Measurements from ENCODE around the gene LRTM2.

LRTM2 gene

DNA sequence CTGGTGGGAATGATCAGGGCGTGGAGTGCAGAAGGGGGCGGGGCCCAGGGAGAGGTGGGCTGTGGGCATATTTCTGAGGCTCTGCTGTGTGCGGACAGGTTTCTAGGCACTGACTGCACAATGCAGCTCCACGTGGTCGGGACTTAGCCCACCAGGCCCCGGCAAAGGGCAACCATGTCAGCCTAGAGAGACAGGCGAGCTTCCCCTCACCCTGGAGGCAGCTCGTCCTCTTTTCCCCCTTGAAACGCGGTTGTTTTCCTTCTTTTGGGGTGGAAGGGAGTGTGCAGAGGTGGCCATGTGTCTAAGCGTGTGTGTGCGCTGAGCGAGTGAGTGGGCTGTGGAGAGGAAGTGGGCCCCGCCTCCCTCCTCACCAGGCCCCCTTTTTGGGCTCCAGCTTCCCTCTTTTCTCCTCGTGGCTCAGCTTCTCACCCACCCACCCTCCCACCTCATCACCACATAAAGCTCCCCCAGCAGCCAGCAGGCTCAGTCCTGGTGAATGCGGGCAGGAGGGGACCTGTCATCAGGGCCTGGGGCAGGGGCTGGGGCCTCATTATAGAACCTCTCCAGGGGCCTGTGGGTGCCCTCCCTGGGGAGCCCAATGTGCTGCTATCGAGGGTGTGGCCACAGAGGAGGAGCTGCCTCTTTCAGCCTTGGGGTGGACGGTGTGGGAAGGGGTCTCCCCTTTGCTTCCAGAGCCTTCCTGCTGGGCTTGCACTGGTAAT lies 22.0 kb downstream of the LRTM2 start:
- no peak for DNase-seq (ENCODE audit: low spot score)

DNA sequence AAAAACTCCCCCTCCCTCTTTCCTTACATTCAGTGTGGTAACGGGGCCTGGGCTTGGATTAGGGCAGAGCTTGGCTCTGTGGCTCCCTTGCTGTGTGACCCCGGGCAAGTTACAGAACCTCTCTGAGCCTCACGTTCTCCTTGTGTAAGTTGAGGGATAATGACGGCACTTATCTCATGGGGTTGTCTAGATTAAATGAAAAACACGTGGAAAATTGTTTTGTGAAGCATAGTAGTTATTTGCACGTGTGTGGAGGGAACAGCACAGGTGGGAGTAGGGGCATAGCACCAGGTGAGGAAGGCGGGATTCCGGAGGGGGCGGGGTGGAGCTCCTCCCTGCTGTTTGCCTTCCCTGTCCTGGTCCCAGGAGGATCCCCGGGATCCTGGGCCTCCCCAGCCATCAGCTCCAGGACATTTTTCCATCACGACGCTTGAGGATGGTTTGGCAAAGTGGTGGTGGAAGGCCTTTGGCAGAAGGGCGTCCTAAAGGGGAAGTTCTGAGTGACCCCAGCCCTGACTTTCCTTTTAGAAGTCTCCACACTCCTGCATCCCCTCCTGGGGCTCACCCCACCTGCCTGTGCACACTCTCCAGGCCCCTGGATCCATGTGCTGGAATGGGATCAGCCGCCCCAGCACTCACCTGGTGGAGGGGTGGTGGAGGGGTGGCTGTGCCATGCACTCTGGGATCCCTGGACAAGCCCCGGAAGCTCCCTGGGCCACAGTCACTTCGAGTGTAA lies 22.7 kb downstream of the LRTM2 start:
- DNase-seq (ENCODE audit: low spot score) = no peak

DNA sequence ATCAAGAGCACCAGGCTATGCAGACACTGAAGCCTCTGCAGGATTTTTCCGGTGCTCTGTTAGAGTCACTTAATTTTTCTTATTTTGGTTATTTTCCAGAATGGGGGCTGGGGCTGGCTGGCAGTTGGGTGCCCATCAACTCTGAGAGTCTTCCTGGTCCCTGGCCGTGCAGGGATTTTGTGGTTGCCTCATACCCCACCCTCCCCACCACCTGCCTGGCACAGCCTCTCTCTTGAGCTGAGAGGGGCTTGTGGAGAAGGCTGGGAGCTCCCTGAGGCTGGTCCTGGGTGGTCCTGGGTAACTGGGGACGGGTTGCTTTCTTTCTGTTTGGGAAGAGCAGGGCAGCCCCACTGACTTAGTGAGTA lies 23.3 kb downstream of the LRTM2 start:
- no peak for DNase-seq (ENCODE audit: low spot score)

DNA sequence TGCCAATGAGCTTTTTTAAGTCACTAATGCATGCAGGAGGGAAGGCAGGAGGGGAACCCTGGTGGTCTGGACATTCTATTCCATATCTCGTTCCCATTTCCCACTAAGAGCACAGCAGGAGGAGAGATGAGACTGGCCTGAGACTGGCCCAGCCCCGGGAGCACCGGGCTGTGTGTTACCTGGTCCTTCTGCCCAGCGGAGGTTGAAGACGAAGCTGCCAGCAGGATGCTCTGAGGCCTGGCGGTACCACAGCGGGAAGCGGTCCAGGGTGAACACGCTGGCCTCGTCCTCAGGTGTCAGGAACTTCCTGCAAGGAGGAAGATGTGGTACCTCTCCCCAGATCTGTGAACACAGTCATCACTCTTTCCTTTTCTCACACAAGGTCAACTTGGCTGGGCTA lies 23.9 kb downstream of the LRTM2 start:
- no peak for DNase-seq (ENCODE audit: low spot score)

DNA sequence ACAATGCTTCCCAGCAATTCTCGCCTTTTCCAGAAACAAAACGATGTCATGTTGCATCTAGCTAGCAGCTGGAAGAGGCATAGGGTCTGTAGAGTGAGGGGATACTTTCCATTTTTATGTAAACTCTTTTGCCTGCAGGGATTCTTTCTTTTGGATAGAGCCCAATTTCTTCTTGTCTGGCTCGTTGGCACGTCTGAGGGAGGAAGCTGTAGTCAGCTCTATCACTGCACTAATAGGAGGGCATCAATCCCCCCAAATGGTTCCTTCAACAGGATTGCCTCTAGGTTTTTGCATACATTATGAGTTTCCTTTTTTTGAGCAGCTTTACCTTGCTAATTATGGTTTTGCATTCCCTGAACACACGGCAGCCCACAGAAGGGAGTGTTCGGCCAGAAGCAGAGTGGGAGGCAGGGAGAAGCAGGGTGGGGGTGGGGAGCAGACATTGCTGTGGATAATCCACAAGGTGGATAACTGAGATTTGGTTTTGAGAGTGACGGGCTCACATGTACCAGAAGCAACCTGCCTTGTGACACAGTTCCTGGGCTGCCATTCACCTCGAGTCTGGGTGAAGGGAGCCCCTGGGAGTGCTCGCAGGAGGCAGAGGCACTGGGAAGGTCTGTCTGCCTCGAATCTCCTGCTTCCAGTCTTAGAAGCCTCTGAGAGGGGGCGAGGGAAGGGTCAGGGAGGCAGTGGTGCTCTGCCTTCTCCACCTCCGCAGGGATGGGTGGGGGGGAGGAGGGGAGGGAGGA lies 24.5 kb downstream of the LRTM2 start:
- DNase-seq (ENCODE audit: low spot score) = no peak

DNA sequence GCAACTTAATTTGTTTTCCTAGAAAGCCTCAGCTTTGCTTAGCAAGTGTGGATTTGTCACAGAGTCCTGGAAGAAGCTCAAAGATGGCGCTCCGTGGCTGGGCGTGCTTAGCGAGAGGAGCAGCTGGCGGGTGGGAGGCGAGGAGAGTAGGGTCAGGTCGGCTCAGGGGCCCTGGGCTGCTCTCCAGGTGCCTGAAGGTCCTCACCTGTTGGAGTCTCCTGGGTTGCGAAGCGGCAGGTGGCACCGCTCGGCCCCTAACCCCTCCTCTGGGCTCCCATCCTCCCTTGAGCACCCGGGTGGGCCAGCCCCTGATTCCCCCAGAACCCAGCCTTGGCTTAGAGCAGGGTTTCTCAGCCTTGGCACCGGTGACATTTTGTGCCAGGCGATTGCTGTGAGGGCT lies 25.1 kb downstream of the LRTM2 start:
- DNase-seq (ENCODE audit: low spot score) = no peak

DNA sequence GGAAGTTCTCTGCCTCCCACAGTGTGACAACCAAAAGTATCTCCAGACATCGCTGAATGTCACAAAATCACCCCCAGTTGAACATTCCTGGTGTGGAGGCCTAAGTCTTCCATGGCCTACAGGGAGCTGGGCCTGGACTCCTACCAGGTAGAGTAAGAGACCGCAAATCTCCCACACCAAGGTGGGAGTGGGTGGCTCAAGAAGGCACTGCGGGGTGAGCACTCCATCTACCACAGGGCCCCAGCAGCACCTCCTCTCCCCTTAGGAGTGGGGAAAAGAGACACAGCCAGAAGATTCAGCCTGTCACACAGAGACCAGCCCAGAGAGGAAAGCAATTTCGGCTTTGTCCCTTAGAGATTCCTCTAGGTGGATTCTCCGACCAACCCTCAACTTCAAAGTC lies 25.5 kb downstream of the LRTM2 start:
- no peak for DNase-seq (ENCODE audit: low spot score)

DNA sequence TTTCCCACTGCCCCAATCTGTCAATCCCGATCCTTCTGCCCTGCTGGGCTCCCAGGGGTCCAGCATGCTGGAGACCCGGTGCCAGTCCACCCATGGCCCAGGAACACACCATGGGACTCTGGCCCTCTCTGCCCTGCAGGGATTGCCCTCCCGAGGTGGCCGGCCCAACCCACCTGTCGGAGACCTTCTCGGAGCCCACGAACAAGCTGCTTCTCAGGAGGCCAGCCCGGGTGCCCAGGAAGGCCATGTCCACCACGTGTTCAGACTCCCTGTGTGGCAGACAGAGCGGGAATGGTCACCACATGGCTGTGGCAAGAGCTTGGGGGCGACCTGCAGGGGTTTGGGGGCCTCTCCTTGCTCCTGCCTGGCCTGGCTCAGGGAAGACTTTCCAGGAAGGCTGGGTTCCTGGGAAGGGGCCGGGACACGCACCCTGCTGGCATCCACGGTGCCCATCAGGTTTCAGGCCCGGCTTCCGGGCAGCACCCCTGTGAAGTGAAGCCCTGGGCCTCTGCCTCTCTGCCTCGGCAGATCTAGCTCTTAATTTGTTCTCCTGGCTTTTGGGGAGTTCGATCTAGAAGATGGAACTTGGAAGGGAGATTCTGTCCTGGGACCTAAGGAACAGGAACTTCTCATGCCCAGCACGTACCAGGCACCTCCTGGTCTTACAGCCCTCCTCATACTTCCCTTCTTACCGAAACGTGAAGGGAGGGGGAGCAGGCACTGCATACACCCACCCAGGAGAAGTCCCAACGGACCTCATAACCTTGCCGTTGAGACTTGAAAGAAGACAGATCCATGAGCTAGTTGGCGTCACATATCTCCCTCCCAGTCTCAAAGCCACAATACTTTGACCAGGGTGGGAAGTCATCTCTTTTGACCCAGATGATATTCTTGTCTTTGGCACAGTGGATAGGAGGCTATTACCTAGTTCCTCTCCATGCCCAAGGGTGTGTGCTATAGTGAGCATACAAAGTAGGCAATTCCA lies 26.3 kb downstream of the LRTM2 start:
- no peak for DNase-seq (ENCODE audit: low spot score)

DNA sequence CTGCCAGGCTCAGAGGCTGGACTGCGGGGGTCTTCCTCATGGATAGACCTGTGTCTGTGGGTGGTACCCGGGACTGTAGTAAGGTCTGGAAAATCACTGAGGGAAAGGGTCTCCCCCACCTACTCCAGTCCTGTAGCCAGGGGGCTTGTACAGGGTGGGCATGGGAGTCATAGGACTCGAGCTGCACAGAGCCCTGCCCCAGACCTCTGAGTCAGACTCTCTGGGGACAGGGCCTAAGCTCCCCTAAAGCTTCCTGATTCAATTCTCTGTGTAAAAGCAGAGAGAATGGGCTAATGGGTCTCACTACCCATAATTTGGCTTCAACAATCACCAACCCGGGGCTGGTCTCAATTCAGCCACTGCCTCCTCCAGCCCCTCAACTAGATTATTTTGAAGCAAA lies 27.0 kb downstream of the LRTM2 start:
- no peak for DNase-seq (ENCODE audit: low spot score)

DNA sequence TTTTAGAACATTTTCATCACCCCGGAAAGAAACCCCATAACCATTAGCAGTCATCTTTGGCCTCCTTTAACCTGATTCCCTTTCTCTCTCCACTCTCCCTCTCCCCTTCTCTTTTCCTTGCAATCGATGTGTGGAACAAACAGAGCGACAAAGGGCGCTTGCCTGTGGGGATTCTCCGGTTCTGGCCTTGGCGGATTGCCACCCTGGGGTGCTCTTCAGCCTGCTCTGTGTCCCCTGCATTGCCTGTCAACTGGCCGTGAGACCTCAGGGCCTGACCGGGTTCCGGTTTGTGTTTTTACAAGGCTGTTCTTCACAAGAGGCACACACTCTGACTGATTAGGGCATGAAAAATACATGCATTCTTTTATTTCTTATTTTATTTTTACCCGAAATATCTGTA lies 27.8 kb downstream of the LRTM2 start:
- DNase-seq (ENCODE audit: low spot score) = no peak

DNA sequence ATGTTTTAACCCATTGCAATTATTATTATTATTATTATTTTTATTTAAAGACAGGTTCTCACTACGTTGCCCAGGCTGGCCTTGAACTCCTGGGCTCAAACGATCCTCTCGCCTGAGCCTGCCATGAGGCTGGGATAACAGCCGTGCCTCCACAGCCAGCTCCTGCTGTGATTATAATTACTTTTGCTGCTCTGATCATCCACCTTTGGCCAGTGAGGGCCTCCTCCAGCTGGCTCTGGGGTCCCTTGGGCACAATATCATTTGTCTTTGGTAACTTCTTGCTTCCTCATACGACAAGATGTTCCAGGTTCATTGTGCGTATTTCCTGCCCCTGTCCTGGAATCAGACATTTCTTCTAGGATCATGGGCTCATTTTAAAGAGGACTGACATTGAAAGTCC lies 28.4 kb downstream of the LRTM2 start:
- no peak for DNase-seq (ENCODE audit: low spot score)

DNA sequence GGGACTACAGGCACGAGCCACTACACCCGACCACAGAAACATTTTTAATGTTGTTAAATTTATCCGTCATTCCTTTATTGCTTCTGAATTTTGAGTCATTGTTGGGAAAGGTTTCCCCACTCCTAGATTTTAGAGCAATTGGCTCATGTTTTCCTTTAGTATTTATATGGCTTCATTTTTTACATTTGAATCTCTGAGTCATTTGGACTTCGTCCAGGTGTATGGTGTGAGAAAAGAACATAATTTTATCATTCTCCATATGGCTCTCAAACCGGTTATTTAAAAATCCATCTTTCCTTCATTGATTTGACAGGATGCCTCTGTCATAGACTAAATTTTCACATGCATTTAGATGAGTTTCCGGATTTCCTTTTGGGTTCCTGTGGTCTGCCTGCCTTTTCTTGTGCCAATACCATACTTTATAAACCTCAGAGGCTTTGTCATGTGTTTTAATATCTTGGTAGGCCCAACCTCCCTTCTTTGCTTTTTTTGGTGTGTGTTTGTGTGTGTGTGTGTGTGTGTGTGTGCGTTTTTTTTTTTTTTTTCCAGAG lies 30.9 kb downstream of the LRTM2 start:
- no peak for DNase-seq (ENCODE audit: low spot score)

DNA sequence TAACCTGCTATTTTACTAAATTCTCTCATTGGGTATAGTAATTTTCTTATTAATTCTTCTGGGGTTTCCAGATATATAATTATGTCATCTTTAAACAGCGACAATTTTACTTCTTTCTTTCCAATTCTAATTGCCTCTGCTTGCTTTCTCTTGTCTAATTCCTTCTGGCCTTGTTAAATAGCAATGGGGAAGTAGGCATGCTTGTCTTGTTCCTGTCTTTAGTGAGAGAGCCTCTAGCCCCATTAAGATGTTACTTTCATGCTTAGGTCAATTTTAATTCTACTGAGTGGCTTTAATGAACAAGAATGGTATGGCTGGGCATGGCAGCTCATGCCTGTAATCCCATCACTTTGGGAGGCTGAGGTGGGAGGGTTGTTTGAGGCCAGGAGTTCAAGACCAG lies 31.7 kb downstream of the LRTM2 start:
- DNase-seq (ENCODE audit: low spot score) = no peak

DNA sequence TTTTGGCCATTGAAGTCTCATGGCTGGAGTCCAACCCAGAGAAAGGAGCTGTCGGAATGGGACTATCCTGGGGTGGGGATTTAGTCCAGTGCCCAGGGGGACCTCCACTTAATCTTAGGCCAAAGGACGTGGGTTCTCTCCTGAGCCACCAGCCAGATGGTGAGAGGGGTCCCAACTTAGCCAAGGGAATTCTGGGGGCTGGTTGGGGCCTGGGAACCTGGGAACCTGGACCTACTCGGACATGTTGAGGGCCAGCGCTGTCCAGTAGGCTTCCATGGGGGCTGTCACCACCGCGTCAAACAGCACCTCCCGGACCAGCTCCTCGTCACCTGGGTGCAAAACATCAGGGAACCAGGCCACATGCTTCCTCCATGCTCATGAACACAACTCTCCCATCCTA lies 33.4 kb downstream of the LRTM2 start:
- DNase-seq (ENCODE audit: low spot score) = no peak

DNA sequence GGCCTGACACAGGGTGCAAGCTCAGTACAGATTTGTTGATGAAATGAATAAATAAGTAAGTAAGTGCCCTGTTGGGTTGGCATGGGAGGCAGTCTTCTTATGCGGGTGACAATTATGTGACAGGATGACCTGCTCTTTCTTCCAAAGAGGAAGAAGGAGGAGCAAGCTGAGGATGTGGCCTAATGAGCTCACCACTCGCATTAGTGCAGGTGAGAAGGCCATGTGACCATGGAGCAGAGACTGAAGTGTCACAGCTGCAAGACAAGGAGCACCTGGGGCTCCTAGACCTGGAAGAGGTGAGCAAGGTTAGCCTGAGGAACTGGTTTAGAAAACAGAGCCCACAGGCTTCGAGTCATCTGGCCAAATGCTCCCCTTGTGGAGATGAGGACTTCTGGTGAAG lies 34.9 kb downstream of the LRTM2 start:
- no peak for DNase-seq (ENCODE audit: low spot score)

DNA sequence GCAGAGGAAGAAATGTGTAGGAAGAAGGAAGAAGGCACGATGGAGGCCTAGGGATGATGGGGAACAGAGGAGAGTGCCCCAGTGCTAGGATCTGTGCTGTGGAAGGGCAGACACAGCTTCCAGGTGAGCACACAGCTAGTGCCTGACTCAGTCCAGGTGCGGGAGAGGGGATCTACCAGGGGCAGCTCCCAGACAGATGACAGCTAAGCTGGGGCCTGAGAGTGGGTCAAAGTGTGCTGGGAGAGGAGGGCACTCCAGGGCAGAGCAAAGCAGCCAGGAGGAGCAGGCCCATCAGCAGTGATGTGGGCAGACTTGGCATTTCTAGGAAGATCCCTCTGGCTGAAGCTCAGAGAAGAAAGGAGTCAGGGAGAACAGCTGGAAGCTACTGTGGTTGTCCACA lies 36.7 kb downstream of the LRTM2 start:
- DNase-seq (ENCODE audit: low spot score) = no peak

DNA sequence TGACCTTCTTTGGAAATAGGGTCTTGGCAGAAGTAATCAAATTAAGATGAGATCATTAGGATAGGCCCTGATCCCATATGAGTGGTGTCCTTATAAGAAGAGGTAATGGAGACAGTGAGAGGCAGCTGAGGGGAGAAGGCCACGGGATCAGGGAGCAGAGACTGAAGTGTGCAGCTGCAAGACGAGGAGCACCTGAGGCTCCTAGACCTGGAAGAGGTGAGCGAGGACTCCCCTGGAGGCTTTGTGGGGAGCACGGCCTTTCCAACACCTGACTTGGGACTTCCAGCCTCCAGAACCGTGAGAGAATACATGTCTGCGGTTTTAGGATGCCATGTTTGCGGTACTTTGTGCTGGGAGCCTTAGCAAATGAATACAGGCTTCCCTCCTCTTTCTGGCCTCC lies 37.5 kb downstream of the LRTM2 start:
- DNase-seq (ENCODE audit: low spot score) = no peak

DNA sequence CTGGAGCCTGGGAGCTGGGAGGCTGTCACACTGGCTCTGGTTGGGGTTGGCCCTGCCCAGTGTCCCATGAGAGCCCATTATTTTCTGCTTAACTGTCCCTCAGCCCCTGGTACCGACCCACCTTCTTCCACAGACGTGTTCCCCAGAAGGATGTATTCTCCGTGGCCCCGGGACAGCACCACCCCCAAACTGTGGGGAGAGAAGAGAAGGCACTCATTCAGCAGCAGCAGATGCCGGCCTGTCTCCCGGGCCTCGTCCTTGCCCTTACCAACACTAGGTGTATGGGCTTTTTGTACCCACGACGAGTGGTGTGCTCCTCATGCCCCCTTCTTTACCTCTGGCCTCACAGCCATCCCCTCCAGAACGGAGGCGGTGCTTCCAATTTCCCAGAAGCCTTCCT lies 38.1 kb downstream of the LRTM2 start:
- DNase-seq (ENCODE audit: low spot score) = no peak

DNA sequence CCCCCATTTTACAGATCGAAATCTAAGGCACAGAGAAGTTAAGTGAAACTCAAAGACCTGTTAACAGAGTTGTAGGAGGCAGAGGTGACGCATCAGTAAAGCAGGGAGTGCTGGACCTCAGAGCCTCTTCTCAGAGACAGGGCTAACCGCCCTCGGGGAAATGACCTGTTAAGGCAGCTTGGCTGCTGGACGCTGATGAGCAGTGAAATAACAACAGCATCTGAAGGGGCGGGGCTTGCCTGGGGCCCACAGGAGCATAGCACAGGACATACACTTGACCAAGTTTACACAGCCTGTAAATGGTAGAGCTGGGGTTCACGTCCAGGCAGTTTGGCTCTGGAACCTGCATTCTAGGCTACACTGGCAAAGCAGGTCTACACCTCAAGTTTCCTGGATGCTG lies 39.3 kb downstream of the LRTM2 start:
- DNase-seq (ENCODE audit: low spot score) = no peak

DNA sequence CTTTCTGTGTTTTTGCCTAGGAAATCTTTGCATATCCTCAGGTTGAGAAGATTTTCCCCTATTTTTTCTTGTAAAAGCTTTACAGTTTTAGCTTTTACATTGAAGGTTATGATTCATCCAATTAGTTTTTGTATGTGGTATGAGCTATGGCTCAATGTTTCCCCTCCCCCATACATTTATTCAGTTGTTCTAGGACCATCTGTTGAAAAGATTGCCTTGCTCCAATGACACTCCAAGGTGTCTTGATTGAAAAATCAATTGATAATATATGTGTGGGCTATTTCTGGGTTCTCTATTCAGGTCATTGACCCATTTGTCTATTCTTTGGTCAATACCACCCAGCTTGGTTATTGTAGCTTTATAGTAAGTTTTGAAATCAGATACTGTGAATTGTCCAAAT lies 42.6 kb downstream of the LRTM2 start:
- no peak for DNase-seq (ENCODE audit: low spot score)

DNA sequence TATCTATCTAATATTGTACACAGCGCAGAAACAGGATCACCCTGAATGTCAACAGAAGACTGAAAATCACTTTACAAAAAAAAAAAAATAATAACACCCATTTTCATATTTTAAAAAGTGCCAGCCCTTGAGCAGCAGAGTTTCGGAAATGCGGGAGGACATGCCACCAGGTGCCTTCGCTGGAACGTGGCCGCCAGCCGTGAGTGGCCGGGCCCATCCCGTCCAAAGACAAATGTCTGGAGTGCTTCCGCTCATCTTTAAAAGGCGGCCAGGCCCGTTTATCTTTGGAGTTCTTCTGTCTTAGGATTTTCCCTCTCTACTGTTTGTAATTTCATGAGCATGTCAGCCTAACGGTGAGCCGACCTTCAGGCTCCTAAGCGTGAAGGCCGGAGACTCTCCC lies 43.5 kb downstream of the LRTM2 start:
- no peak for DNase-seq (ENCODE audit: low spot score)

DNA sequence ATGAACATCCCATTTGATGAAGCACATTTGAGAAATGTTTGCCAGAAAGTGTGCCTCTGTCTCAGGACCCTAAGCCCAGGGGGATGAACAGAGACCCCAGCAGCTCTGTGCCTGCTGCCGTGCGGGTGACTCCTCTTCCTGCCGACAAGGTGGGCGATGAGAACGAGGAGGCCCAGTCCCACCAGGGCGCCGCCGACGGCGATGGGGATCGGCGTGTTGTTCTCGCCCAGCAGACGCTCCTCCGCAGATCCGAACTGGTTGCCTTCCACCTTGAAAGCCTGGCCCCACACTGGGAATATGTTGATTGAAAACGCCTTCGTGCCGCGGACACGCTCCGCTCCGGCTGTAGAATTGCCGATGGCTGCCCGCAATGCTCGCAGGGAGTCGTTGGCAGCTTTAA lies 44.1 kb downstream of the LRTM2 start:
- no peak for DNase-seq (ENCODE audit: low spot score)

Data from germinal center (tissue), 1 donor.